22Rv1 (cell line): ENCODE results near the gene ZNF391.

ENCODE experiments used
- CTCF ChIP-seq: fragments of 450-650 bp; IDR thresholded peaks from 2 replicates; pipeline ENCODE4 v1.5.1; 2017; ENCODE audit warnings: mild to moderate bottlenecking
- ZFX ChIP-seq: fragments of 450-650 bp; IDR thresholded peaks from 2 replicates; pipeline ENCODE4 v1.6.1; 2017; ENCODE audit warnings: antibody characterized with exemption, borderline replicate concordance

GRCh38 chr6:27451660-27452390 is 63.3 kb downstream of the ZNF391 start:
- TF ChIP-seq CTCF: no peak
- TF ChIP-seq ZFX: no peak
